8988T (cell line): ENCODE results near the gene MMP27.
"Not testable (repeated sequence)": the region's sequence is repeated elsewhere in the genome, so short reads cannot be mapped to it uniquely, and the experiment has no call there.

Experiments used
- DNase-seq: peaks from one replicate; pipeline ENCODE4 v3.0.0; 2011

MMP27 gene

GRCh38 chr11:102705626-102706025 is at the start of gene MMP27:
TSS of gene MMP27 (minus strand) at chr11:102705769. CDS start at chr11:102705714, 55 bp downstream.
- no peak for DNase-seq

GRCh38 chr11:102753267-102753666 is 47.7 kb upstream of the MMP27 start:
- DNase-seq: no peak

- DNase-seq: no peak
Observed at GRCh38 chr11:102751673-102752072, 46.1 kb upstream of the MMP27 start.

GRCh38 chr11:102749101-102749722 is 43.6 kb upstream of the MMP27 start:
- no peak for DNase-seq

- DNase-seq: not testable (repeated sequence)
Observed at GRCh38 chr11:102746746-102747578, 41.4 kb upstream of the MMP27 start.

GRCh38 chr11:102734650-102735049 is 29.1 kb upstream of the MMP27 start:
- no peak for DNase-seq

GRCh38 chr11:102733232-102733875 is 27.8 kb upstream of the MMP27 start:
- peak; percentile 22 for DNase-seq

GRCh38 chr11:102730944-102731343 is 25.4 kb upstream of the MMP27 start:
- DNase-seq: not testable (repeated sequence)

- DNase-seq: no peak
Observed at GRCh38 chr11:102729849-102730815, 24.6 kb upstream of the MMP27 start.

GRCh38 chr11:102727890-102728289 is 22.3 kb upstream of the MMP27 start:
- DNase-seq: no peak

GRCh38 chr11:102724904-102725500 is 19.4 kb upstream of the MMP27 start, which contains the start of gene MMP8:
TSS of gene MMP8 (minus strand) at chr11:102724954. CDS start at chr11:102724855, 99 bp downstream.
- no peak for DNase-seq

GRCh38 chr11:102722821-102723220 is 17.3 kb upstream of the MMP27 start:
- no peak for DNase-seq

- no peak for DNase-seq
Observed at GRCh38 chr11:102719620-102720277, 14.2 kb upstream of the MMP27 start.

- no peak for DNase-seq
Observed at GRCh38 chr11:102717280-102717679, 11.7 kb upstream of the MMP27 start.

- no peak for DNase-seq
Observed at GRCh38 chr11:102716527-102716926, 11.0 kb upstream of the MMP27 start.

- no peak for DNase-seq
Observed at GRCh38 chr11:102712137-102712536, 6.6 kb upstream of the MMP27 start.

- no peak for DNase-seq
Observed at GRCh38 chr11:102709201-102709945, 3.8 kb upstream of the MMP27 start.

- no peak for DNase-seq
Observed at GRCh38 chr11:102708654-102709053, 3.1 kb upstream of the MMP27 start.

- no peak for DNase-seq
Observed at GRCh38 chr11:102704841-102705240, 728 bp downstream of the MMP27 start.

GRCh38 chr11:102703826-102704493 is 1.6 kb downstream of the MMP27 start:
- DNase-seq: no peak
